ENCODE measurements around the gene REG1A.

- TF ChIP-seq POLR2A (IDR thresholded peaks at IDR 0.05; ENCODE audit: extremely low read depth, insufficient read length), result no peak
- no peak for TF ChIP-seq CTCF (IDR thresholded peaks at IDR 0.05; ENCODE audit: low read depth, low read length)
Observed at GRCh38 chr2:79083597-79084251, 36.6 kb upstream of the REG1A start.
